HepG2 (cell line): ENCODE measurements around the gene GDF7. TPM values are rescaled to one million over a fixed set of nuclear protein-coding genes. Genes with fewer than 3 reads are reported as not detected.

Experiments
- ATAC-seq: fragments of 200-7000 bp; cut with Tn5 transposase; 3 replicates; pipeline ENCODE4 v1.9.1; 2020; ENCODE audit warnings: mild to moderate bottlenecking, moderate library complexity
- BruUV-seq: library from RNA; stranded (reverse); fragments of 400-500 nt; replicated peaks from 2 replicates; lab custom pipeline; 2021; lab: Mats Ljungman, UMichigan
- CTCF ChIA-PET: fragments of 300-600 bp; formaldehyde crosslinking; extraction: SDS; loops from one replicate; lab custom pipeline; 2021; ENCODE audit warnings: low total read pairs, inconsistent platforms, low intra/inter-chr PET ratio; lab: Yijun Ruan, JAX
- POLR2A ChIA-PET: fragments of 350-600 bp; sonication (Branson Sonifier 250); formaldehyde crosslinking; loops from one replicate; lab custom pipeline; 2020; ENCODE audit warnings: antibody characterized with exemption, inconsistent platforms; lab: Yijun Ruan, JAX
- DNase-seq: peaks from one replicate; pipeline ENCODE4 v3.0.0-alpha.2; 2015; ENCODE audit warnings: low spot score
- FAIRE-seq: peaks from 3 replicates; lab custom pipeline; 2011; peaks lifted over from hg19 to GRCh38; lab: Jason Lieb, UNC
- H2AFZ ChIP-seq: one replicate; pipeline ENCODE4 v1.6.1; 2011; ENCODE audit warnings: low read length, inconsistent platforms
- H3K27ac ChIP-seq: fragments of 300-600 bp; 3 replicates; pipeline ENCODE4 v1.8.0; 2011; ENCODE audit warnings: mixed run types, mild to moderate bottlenecking, mixed read lengths, low read length, inconsistent platforms; ENCODE audit not compliant: insufficient read depth; ENCODE audit errors: extremely low read length
- H3K27me3 ChIP-seq, 2 experiments: fragments of 200-600 bp in 1 of 2; 2 replicates in 1 of 2; 3 replicates in 1 of 2; pipeline versions ENCODE4 v1.6.0 to v1.8.0; 2011; ENCODE audit warnings: low read length in 2 of 2, mild to moderate bottlenecking in 2 of 2, moderate library complexity in 2 of 2, inconsistent platforms in 1 of 2; ENCODE audit not compliant: insufficient read depth in 2 of 2, control insufficient read depth in 1 of 2
- H3K36me3 ChIP-seq, 2 experiments: fragments of 200-600 bp in 1 of 2; replicated peaks in 1 of 2; 2 replicates in 1 of 2; 3 replicates in 1 of 2; pipeline versions ENCODE4 v1.5.1 to v1.8.0; 2011; ENCODE audit warnings: low read length in 2 of 2, inconsistent platforms in 1 of 2; ENCODE audit not compliant: insufficient read depth in 2 of 2, control insufficient read depth in 1 of 2
- H3K4me1 ChIP-seq: 2 replicates; pipeline ENCODE4 v1.5.1; 2012; ENCODE audit warnings: low read length, inconsistent platforms; ENCODE audit not compliant: insufficient read depth
- H3K4me2 ChIP-seq: 2 replicates; pipeline ENCODE4 v1.6.0; 2011; ENCODE audit warnings: low read depth, low read length, inconsistent platforms
- H3K4me3 ChIP-seq, 3 experiments: fragments of 200-600 bp in 1 of 3; sonication (generic), shearing (Covaris generic) in 1 of 3; replicated peaks in 1 of 3; 2 replicates each; pipeline ENCODE4 v1.5.1; 2011 to 2016; ENCODE audit warnings: low read length in 3 of 3, inconsistent platforms in 2 of 3, low read depth in 2 of 3, mild to moderate bottlenecking in 2 of 3, control low read depth in 1 of 3, mixed read lengths in 1 of 3; ENCODE audit not compliant: insufficient read depth in 1 of 3
- H3K79me2 ChIP-seq: one replicate; pipeline ENCODE4 v1.6.1; 2011; ENCODE audit warnings: low read length, inconsistent platforms; ENCODE audit not compliant: insufficient read depth
- H3K9ac ChIP-seq: 2 replicates; pipeline ENCODE4 v1.6.0; 2011; ENCODE audit warnings: mild to moderate bottlenecking, low read depth, low read length, inconsistent platforms; ENCODE audit not compliant: insufficient read depth
- H3K9me3 ChIP-seq: 2 replicates; pipeline ENCODE4 v1.5.1; 2012; ENCODE audit warnings: mild to moderate bottlenecking, low read length
- H4K20me1 ChIP-seq: 2 replicates; pipeline ENCODE4 v1.6.0; 2011; ENCODE audit warnings: inconsistent platforms, mild to moderate bottlenecking, low read length, moderate library complexity; ENCODE audit not compliant: insufficient read depth
- BCL6 ChIP-seq: IDR thresholded peaks from 2 replicates; pipeline ENCODE4 v1.6.1; 2016; ENCODE audit warnings: missing genetic modification reagents, missing compliant biosample characterization
- CHD4 ChIP-seq: fragments of 200-600 bp; sonication (generic); IDR thresholded peaks from 2 replicates; pipeline ENCODE4 v1.7.0; 2017; ENCODE audit warnings: mild to moderate bottlenecking, low read length, borderline replicate concordance
- ESRRA ChIP-seq: sonication (generic); formaldehyde crosslinking; IDR thresholded peaks from 2 replicates; pipeline ENCODE4 v1.5.1; 2020; ENCODE audit warnings: mild to moderate bottlenecking, low read depth, missing genetic modification reagents
- ETV6 ChIP-seq: sonication (generic); formaldehyde crosslinking; conservative IDR thresholded peaks from 2 replicates; pipeline ENCODE4 v1.4.0; 2020; ENCODE audit warnings: missing genetic modification reagents
- HNF4G ChIP-seq, 2 experiments: sonication (generic) in 1 of 2; formaldehyde crosslinking in 1 of 2; IDR thresholded peaks; 2 replicates each; pipeline versions ENCODE4 v1.4.0 to v1.6.1; 2011 to 2020; ENCODE audit warnings: borderline replicate concordance in 2 of 2, low read depth in 2 of 2, mild to moderate bottlenecking in 2 of 2, low read length in 1 of 2, missing genetic modification reagents in 1 of 2, moderate library complexity in 1 of 2
- MIER3 ChIP-seq: IDR thresholded peaks from 2 replicates; pipeline ENCODE4 v1.6.1; 2016; ENCODE audit warnings: missing compliant biosample characterization, borderline replicate concordance
- MLXIP ChIP-seq: sonication (generic); formaldehyde crosslinking; IDR thresholded peaks from 2 replicates; pipeline ENCODE4 v1.9.0; 2021; ENCODE audit warnings: missing genetic modification reagents, borderline replicate concordance
- NR2F2 ChIP-seq: IDR thresholded peaks from 2 replicates; pipeline ENCODE4 v1.6.1; 2012; ENCODE audit warnings: low read depth, inconsistent platforms, borderline replicate concordance
- PHB2 ChIP-seq: fragments of 450-650 bp; IDR thresholded peaks from 2 replicates; pipeline ENCODE4 v1.6.1; 2018; ENCODE audit not compliant: partially characterized antibody
- PRDM15 ChIP-seq: sonication (generic); formaldehyde crosslinking; IDR thresholded peaks from 2 replicates; pipeline ENCODE4 v1.4.0; 2020; ENCODE audit warnings: missing genetic modification reagents
- ZBTB1 ChIP-seq: sonication (generic); formaldehyde crosslinking; IDR thresholded peaks from 2 replicates; pipeline ENCODE4 v1.4.0; 2020; ENCODE audit warnings: missing genetic modification reagents, borderline replicate concordance
- ZNF12 ChIP-seq: sonication (generic); formaldehyde crosslinking; IDR thresholded peaks from 2 replicates; pipeline ENCODE4 v1.5.0; 2020; ENCODE audit warnings: missing genetic modification reagents
- ZNF33A ChIP-seq: sonication (generic); formaldehyde crosslinking; IDR thresholded peaks from 2 replicates; pipeline ENCODE4 v1.5.1; 2020; ENCODE audit warnings: missing genetic modification reagents, mild to moderate bottlenecking, moderate library complexity, borderline replicate concordance
- ZNF354B ChIP-seq: sonication (generic); formaldehyde crosslinking; IDR thresholded peaks from 2 replicates; pipeline ENCODE4 v1.8.0; 2022; ENCODE audit warnings: mild to moderate bottlenecking, missing genetic modification reagents
- ZNF367 ChIP-seq: sonication (generic); formaldehyde crosslinking; IDR thresholded peaks from 2 replicates; pipeline ENCODE4 v1.4.0; 2020; ENCODE audit warnings: missing genetic modification reagents, borderline replicate concordance
- ZNF432 ChIP-seq: sonication (generic); formaldehyde crosslinking; IDR thresholded peaks from 2 replicates; pipeline ENCODE4 v1.5.0; 2020; ENCODE audit warnings: missing genetic modification reagents, mild to moderate bottlenecking, borderline replicate concordance
- ZNF557 ChIP-seq: sonication (generic); formaldehyde crosslinking; IDR thresholded peaks from 2 replicates; pipeline ENCODE4 v1.4.0; 2020; ENCODE audit warnings: missing genetic modification reagents
- ZNF558 ChIP-seq: sonication (generic); formaldehyde crosslinking; IDR thresholded peaks from 2 replicates; pipeline ENCODE4 v1.9.0; 2022; ENCODE audit warnings: mild to moderate bottlenecking, missing genetic modification reagents, borderline replicate concordance
- ZNF670 ChIP-seq: sonication (generic); formaldehyde crosslinking; IDR thresholded peaks from 2 replicates; pipeline ENCODE4 v1.8.0; 2022; ENCODE audit warnings: mild to moderate bottlenecking, missing genetic modification reagents, borderline replicate concordance
- ZNF766 ChIP-seq: sonication (generic); formaldehyde crosslinking; IDR thresholded peaks from 2 replicates; pipeline ENCODE4 v1.5.0; 2020; ENCODE audit warnings: missing genetic modification reagents, borderline replicate concordance
- WGBS: methylation state at CpG from one replicate; pipeline ENCODE4 v1.1.6; 2017; ENCODE audit warnings: low lambda C conversion rate; 5-methylcytosine and 5-hydroxymethylcytosine counted together
- in situ Hi-C: cut with HindIII; loops from 2 replicates; pipeline ENCODE4 v1.10.0; 2017; ENCODE audit warnings: low pct_unique_long_range_greater_than_20kb; ENCODE audit not compliant: extremely low pct_ligation_motif_present
- intact Hi-C: fragments of 100-400 bp; cut with micrococcal nuclease; formaldehyde crosslinking; loops from one replicate; pipeline ENCODE4 v1.10.0; 2022; ENCODE audit not compliant: unreplicated experiment
- polyA plus RNA-seq, 8 experiments: library from polyadenylated mRNA; depleted of rRNA in 3 of 8; stranded (reverse) in 7 of 8; unstranded in 1 of 8; fragments of >200 nt; fragmentation: Illumina TruSeq in 4 of 8; extraction: Trizol in 4 of 8; gene quantifications; 2 replicates each; pipeline versions ENCODE4 v1.2.1 to v1.2.3, GENCODE V29; 2011 to 2016; ENCODE audit warnings: low read depth in 4 of 8, missing spikeins in 1 of 8, mixed read lengths in 1 of 8; ENCODE audit not compliant: insufficient read depth in 1 of 8
- total RNA-seq, 5 experiments: library from RNA; depleted of rRNA; stranded (reverse); fragments of >200 nt; fragmentation: Illumina TruSeq; extraction: Trizol; gene quantifications; 2 replicates each; pipeline ENCODE4 v1.2.3, GENCODE V29; 2016; ENCODE audit warnings: low read depth in 1 of 5

Gene GDF7
- total and polyA plus RNA-seq, 2 of the 13 experiments (the other 11 are each of a cell fraction or from before 2014, with no cell fraction given), result 1.6 to 15.0 TPM

GRCh38 chr2:20664071-20664390 is 2.9 kb upstream of the GDF7 start:
- peaks cover 15% of the 10 kb centered on the region for H3K79me2 ChIP-seq
- intact Hi-C loops (loop anchor here (5.0 to 10.0 kb wide), 2 partner anchors 503 to 651 kb away; no protein-coding TSS in a partner anchor), in situ Hi-C loops (loop anchor here (10.0 to 25.0 kb wide), 2 partner anchors 298 to 501 kb away; no protein-coding TSS in a partner anchor)
- peak overlapping the region; percentile 1; the same call in 1 of the 2 replicates for H3K4me2 ChIP-seq
- FAIRE-seq, result no peak
- H3K9me3 ChIP-seq, result no peaks in the 10 kb centered on the region
- H3K9ac ChIP-seq, result no peak overlapping the region
- no peaks in the 10 kb centered on the region for H4K20me1 ChIP-seq
- no peak for DNase-seq
- WGBS, result 59% methylated on average over 2 of the region's 2 CpGs
- CTCF ChIA-PET, result interaction anchor here (0.9 to 1.4 kb wide), 2 partner anchors 12 kb away, joined by 5 to 6 read pairs; no protein-coding TSS in a partner anchor
- TF ChIP-seq ZNF354B, result no peak
- no peak for TF ChIP-seq PHB2
- TF ChIP-seq NR2F2, result no peak
- no peak for TF ChIP-seq ZNF766 (CRISPR knock-in tag)
- TF ChIP-seq ZNF367 (CRISPR knock-in tag), result no peak
- no peak for TF ChIP-seq PRDM15 (CRISPR knock-in tag)
- no peak for TF ChIP-seq MLXIP
- no peak for TF ChIP-seq ETV6 (CRISPR knock-in tag)
- no peak for TF ChIP-seq ZNF670 (CRISPR knock-in tag)
- no peak for TF ChIP-seq ZNF432 (CRISPR knock-in tag)
- TF ChIP-seq HNF4G (IDR thresholded peaks at IDR 0.05; ENCODE audit: borderline replicate concordance, low read depth, low read length), result no peak
- TF ChIP-seq HNF4G (CRISPR knock-in tag; IDR thresholded peaks at IDR 0.05; ENCODE audit: borderline replicate concordance, low read depth), result no peak
- no peak for TF ChIP-seq ZNF12 (CRISPR knock-in tag)
- TF ChIP-seq ZNF33A (CRISPR knock-in tag), result no peak
- no peak for TF ChIP-seq CHD4
- TF ChIP-seq ZBTB1 (CRISPR knock-in tag), result no peak
- no peak for TF ChIP-seq ZNF557
- TF ChIP-seq ZNF558 (CRISPR knock-in tag), result no peak
- no peak for TF ChIP-seq MIER3
- no peak for TF ChIP-seq ESRRA (CRISPR knock-in tag)
- TF ChIP-seq BCL6 (CRISPR knock-in tag), result no peak
- no peak for ATAC-seq
- POLR2A ChIA-PET, result interaction anchor here (1.2 to 8.5 kb wide), 2 partner anchors 12 to 13 kb away, joined by 5 to 216 read pairs; partner anchors contain the start of gene HS1BP3
- H3K36me3 ChIP-seq, result no peaks in the 10 kb centered on the region
- peaks cover 20 to 52% of the 10 kb centered on the region in 2 experiments; a peak in 4 of 5 replicates for H3K27me3 ChIP-seq
- H2AFZ ChIP-seq, result no peak overlapping the region
- BruUV-seq, result no TSS peak
- no peak overlapping the region for H3K27ac ChIP-seq
- peaks cover 53% of the 10 kb centered on the region for H3K4me1 ChIP-seq
- no peak overlapping the region for H3K4me3 ChIP-seq
